A549 (cell line): ENCODE data around the gene RCSD1.

Experiments used
- CEBPB ChIP-seq, 2 experiments: fragments of >200 bp in 1 of 2; sonication (Bioruptor Twin) in 1 of 2; formaldehyde crosslinking in 1 of 2; IDR thresholded peaks; 2 replicates each; pipeline ENCODE4 v1.6.1; 2012 to 2016
- HOXB13 ChIP-seq: fragments of 250-450 bp; sonication (Bioruptor Pico); IDR thresholded peaks from 2 replicates; pipeline ENCODE4 v1.5.0; 2020; ENCODE audit warnings: low read depth, mild to moderate bottlenecking, moderate library complexity
- JUNB ChIP-seq: fragments of >200 bp; sonication (Bioruptor Twin); formaldehyde crosslinking; IDR thresholded peaks from 2 replicates; pipeline ENCODE4 v1.6.1; 2016
- MYC ChIP-seq: IDR thresholded peaks from 2 replicates; pipeline ENCODE4 v1.6.1; 2012; ENCODE audit warnings: mild to moderate bottlenecking, inconsistent platforms, low read length, improper control_type of control experiment, borderline replicate concordance
- POLR2A ChIP-seq: IDR thresholded peaks from 2 replicates; pipeline ENCODE4 v1.6.1; 2012; ENCODE audit warnings: mild to moderate bottlenecking, low read length
- ZC3H11A ChIP-seq: fragments of 450-650 bp; IDR thresholded peaks from 2 replicates; pipeline ENCODE4 v1.6.1; 2014; ENCODE audit warnings: antibody characterized with exemption, mild to moderate bottlenecking
- TF ChIP-seq, protein P1 (sequence below): IDR thresholded peaks from 2 replicates; pipeline ENCODE4 v1.6.1; 2012
- TF ChIP-seq, protein P2 (sequence below): fragments of >200 bp; sonication (Bioruptor Twin); formaldehyde crosslinking; IDR thresholded peaks from 3 replicates; pipeline ENCODE4 v1.5.1; 2016
- TF ChIP-seq, protein P3 (sequence below): fragments of 200-600 bp; sonication (generic); IDR thresholded peaks from 2 replicates; pipeline ENCODE4 v1.6.1; 2016; ENCODE audit warnings: antibody characterized with exemption, mild to moderate bottlenecking, moderate library complexity

DNA sequence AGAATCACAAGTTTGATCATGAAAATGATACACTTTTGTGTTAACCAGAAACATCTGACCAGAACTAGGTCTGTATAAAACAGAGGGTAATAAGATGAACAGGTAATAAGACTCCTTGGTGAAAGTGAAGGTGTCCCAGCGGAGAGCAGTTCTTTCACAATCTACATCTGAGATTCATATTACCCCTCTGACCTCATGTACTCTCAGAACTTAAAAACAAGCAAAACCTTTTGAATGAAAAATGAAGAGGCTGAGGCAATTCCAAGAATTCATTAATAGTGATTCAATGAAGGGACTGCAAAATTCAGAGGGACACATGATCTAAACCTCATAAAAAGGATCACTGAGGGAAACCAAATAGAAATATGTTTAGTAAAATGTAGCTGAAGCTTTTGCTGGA, 80.8 kb downstream of the RCSD1 start:
- TF ChIP-seq MYC (no peak), JUNB (no peak), HOXB13 (CRISPR knock-in tag) (no peak), POLR2A (no peak), ZC3H11A (no peak), CEBPB (IDR thresholded peaks at IDR 0.05) (no peak)
- TF ChIP-seq, protein P1, sequence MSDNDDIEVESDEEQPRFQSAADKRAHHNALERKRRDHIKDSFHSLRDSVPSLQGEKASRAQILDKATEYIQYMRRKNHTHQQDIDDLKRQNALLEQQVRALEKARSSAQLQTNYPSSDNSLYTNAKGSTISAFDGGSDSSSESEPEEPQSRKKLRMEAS = no peak
- TF ChIP-seq, protein P2, sequence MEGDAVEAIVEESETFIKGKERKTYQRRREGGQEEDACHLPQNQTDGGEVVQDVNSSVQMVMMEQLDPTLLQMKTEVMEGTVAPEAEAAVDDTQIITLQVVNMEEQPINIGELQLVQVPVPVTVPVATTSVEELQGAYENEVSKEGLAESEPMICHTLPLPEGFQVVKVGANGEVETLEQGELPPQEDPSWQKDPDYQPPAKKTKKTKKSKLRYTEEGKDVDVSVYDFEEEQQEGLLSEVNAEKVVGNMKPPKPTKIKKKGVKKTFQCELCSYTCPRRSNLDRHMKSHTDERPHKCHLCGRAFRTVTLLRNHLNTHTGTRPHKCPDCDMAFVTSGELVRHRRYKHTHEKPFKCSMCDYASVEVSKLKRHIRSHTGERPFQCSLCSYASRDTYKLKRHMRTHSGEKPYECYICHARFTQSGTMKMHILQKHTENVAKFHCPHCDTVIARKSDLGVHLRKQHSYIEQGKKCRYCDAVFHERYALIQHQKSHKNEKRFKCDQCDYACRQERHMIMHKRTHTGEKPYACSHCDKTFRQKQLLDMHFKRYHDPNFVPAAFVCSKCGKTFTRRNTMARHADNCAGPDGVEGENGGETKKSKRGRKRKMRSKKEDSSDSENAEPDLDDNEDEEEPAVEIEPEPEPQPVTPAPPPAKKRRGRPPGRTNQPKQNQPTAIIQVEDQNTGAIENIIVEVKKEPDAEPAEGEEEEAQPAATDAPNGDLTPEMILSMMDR = no peak
- TF ChIP-seq, protein P3, sequence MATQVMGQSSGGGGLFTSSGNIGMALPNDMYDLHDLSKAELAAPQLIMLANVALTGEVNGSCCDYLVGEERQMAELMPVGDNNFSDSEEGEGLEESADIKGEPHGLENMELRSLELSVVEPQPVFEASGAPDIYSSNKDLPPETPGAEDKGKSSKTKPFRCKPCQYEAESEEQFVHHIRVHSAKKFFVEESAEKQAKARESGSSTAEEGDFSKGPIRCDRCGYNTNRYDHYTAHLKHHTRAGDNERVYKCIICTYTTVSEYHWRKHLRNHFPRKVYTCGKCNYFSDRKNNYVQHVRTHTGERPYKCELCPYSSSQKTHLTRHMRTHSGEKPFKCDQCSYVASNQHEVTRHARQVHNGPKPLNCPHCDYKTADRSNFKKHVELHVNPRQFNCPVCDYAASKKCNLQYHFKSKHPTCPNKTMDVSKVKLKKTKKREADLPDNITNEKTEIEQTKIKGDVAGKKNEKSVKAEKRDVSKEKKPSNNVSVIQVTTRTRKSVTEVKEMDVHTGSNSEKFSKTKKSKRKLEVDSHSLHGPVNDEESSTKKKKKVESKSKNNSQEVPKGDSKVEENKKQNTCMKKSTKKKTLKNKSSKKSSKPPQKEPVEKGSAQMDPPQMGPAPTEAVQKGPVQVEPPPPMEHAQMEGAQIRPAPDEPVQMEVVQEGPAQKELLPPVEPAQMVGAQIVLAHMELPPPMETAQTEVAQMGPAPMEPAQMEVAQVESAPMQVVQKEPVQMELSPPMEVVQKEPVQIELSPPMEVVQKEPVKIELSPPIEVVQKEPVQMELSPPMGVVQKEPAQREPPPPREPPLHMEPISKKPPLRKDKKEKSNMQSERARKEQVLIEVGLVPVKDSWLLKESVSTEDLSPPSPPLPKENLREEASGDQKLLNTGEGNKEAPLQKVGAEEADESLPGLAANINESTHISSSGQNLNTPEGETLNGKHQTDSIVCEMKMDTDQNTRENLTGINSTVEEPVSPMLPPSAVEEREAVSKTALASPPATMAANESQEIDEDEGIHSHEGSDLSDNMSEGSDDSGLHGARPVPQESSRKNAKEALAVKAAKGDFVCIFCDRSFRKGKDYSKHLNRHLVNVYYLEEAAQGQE = no peak
